ENCODE results near the gene ANO5. TPM values are rescaled to one million over a fixed set of nuclear protein-coding genes. Genes with fewer than 3 reads are reported as not detected.
"Not testable (repeated sequence)": the region's sequence is repeated elsewhere in the genome, so short reads cannot be mapped to it uniquely, and the experiment has no call there.

The ANO5 gene
- total RNA-seq, 1 donor from 2014 or later, result 1.2 TPM

DNA sequence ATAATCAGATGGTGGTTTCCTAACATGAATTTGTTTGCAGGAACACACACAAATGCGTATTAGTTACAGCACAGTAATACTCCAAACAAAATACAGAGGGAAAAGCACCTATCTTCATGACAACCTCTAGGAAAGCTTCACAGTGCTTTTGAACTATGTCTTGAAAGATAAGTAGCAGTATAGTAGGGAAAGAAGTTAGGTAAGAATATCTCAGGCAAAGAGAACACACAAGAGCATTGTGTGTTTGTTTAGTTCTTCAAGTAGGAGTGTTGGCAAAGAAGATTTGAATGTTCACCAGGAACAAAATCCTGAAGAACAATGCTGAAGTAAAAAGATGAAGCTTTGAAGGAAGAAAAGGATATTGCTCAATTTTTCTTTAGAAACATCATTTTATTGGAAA lies 54.1 kb downstream of the ANO5 start:
- intact Hi-C loops (cut with DNase I), result no loop called here
- TF ChIP-seq POLR2AphosphoS5 (IDR thresholded peaks at IDR 0.05; ENCODE audit: insufficient read depth in 1 of 2, low read depth in 1 of 2), result no peak
- no peak overlapping the region for H3K4me3 ChIP-seq
- no peaks in the 10 kb centered on the region for H3K9me3 ChIP-seq
- H3K27ac ChIP-seq, result no peak overlapping the region
- no peaks in the 10 kb centered on the region for H3K36me3 ChIP-seq
- no peaks in the 10 kb centered on the region for H3K4me1 ChIP-seq
- DNase-seq (ENCODE audit: extremely low spot score in 2 of 2), result no peak
- H3K27me3 ChIP-seq, result no peaks in the 10 kb centered on the region

DNA sequence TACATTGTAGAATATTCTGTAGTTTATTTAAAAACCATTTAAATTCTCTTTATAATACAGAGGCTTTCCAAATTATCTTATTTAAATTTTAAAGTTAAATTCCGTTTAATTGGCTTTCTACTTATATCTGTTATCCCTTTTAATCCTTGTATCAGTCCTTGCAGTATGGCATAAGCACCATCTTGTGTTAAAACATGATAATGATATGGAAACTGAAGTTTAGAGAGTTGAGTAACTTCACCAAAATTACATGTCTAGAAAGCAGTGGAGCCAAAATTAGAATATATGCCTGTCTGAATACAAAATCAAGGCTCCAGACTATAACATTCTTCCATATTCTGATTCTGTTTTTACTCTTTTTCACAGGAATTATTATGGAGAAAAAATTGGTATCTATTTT lies 57.0 kb downstream of the ANO5 start:
- Histone ChIP-seq H3K4me3 (no peak overlapping the region), H3K36me3 (no peaks in the 10 kb centered on the region), H3K27me3 (no peaks in the 10 kb centered on the region), H3K4me1 (no peaks in the 10 kb centered on the region), H3K27ac (no peak overlapping the region), H3K9me3 (no peaks in the 10 kb centered on the region)
- intact Hi-C loops (cut with DNase I), result no loop called here
- no peak for DNase-seq (ENCODE audit: extremely low spot score in 2 of 2)
- TF ChIP-seq POLR2AphosphoS5 (IDR thresholded peaks at IDR 0.05; ENCODE audit: insufficient read depth in 1 of 2, low read depth in 1 of 2), result no peak
- TF ChIP-seq, protein P1, sequence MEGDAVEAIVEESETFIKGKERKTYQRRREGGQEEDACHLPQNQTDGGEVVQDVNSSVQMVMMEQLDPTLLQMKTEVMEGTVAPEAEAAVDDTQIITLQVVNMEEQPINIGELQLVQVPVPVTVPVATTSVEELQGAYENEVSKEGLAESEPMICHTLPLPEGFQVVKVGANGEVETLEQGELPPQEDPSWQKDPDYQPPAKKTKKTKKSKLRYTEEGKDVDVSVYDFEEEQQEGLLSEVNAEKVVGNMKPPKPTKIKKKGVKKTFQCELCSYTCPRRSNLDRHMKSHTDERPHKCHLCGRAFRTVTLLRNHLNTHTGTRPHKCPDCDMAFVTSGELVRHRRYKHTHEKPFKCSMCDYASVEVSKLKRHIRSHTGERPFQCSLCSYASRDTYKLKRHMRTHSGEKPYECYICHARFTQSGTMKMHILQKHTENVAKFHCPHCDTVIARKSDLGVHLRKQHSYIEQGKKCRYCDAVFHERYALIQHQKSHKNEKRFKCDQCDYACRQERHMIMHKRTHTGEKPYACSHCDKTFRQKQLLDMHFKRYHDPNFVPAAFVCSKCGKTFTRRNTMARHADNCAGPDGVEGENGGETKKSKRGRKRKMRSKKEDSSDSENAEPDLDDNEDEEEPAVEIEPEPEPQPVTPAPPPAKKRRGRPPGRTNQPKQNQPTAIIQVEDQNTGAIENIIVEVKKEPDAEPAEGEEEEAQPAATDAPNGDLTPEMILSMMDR (IDR thresholded peaks at IDR 0.05), result no peak
- TF ChIP-seq POLR2A (IDR thresholded peaks at IDR 0.05), result no peak

DNA sequence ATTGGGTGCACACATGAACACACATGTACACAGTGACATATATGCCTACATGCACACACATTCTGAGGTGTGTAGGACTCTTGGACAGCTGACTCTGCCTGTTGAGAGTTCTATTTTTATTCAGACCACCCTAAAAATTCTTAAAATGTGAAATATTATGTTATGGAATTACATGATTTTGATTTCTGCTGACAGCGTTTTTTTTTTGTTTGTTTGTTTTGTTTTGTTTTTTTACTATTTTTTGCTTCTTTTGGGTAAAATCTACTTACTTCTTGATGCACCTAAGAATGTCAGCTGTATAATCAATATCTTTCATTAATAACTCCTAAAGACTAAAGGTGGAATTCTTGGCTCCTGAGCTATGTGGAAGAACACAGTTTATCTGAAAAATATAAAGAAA lies 64.0 kb downstream of the ANO5 start:
- no peaks in the 10 kb centered on the region for H3K27me3 ChIP-seq
- no peak overlapping the region for H3K27ac ChIP-seq
- TF ChIP-seq, protein P1 (IDR thresholded peaks at IDR 0.05), result no peak
- TF ChIP-seq POLR2AphosphoS5 (IDR thresholded peaks at IDR 0.05; ENCODE audit: insufficient read depth in 1 of 2, low read depth in 1 of 2), result no peak
- TF ChIP-seq POLR2A (IDR thresholded peaks at IDR 0.05), result no peak
- DNase-seq (ENCODE audit: extremely low spot score in 2 of 2), result no peak
- no peaks in the 10 kb centered on the region for H3K9me3 ChIP-seq
- no peaks in the 10 kb centered on the region for H3K36me3 ChIP-seq
- H3K4me3 ChIP-seq, result no peak overlapping the region
- no peaks in the 10 kb centered on the region for H3K4me1 ChIP-seq
- intact Hi-C loops (cut with DNase I), result no loop called here

DNA sequence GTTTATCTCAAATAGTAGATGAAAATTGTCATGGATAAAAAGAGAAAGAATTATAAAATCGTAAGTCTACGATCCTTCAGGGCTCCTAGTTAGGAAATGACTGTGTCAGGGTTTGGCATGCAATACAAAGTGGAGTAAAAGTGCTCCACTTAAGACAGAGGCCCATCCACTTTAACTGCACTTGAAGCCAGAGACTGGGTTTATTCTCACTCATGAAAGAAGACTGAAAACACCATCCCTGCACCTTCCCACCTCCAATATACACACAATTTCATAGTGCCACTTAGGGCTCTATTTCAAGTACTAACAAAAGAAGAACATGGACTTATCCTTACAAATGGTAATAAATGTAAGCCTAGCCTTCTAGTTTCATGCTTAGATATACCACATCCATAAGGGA lies 70.7 kb downstream of the ANO5 start:
- TF ChIP-seq POLR2AphosphoS5 (IDR thresholded peaks at IDR 0.05; ENCODE audit: insufficient read depth in 1 of 2, low read depth in 1 of 2), result no peak
- Histone ChIP-seq H3K9me3 (no peaks in the 10 kb centered on the region), H3K27me3 (no peaks in the 10 kb centered on the region), H3K36me3 (no peaks in the 10 kb centered on the region), H3K27ac (no peak overlapping the region), H3K4me1 (no peaks in the 10 kb centered on the region), H3K4me3 (no peak overlapping the region)
- DNase-seq (ENCODE audit: extremely low spot score in 2 of 2), result no peak
- intact Hi-C loops (cut with DNase I), result no loop called here

DNA sequence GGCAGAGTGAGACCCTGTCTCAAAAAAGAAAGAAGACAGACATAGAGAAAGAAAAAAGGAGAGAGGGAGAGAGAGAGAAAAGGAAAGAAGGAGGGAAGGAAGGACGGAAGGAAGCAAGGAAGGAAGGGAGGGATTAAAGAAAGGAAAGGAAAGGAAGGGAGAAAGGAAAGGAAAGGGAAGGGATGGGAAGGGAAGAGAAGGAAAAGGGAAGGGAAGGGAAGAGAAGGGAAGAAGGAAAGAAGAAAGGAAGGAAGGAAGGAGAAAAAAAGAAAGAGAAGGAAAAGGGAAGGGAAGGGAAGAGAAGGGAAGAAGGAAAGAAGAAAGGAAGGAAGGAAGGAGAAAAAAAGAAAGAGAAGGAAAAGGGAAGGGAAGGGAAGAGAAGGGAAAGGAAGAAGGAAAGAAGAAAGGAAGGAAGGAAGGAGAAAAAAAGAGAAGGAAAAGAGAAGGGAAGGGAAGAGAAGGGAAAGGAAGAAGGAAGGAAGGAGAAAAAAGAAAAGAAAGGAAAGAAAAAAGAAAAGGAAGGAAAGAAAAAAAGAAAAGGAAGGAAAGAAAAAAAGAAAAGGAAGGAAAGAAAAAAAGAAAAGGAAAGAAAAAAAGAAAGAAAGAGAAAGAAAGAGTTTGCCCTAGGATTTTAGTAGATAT lies 76.2 kb downstream of the ANO5 start:
- intact Hi-C loops (cut with DNase I); H3K9me3 ChIP-seq; DNase-seq (ENCODE audit: extremely low spot score in 2 of 2); H3K27ac ChIP-seq; H3K4me1 ChIP-seq; H3K4me3 ChIP-seq; H3K27me3 ChIP-seq; H3K36me3 ChIP-seq: not testable (repeated sequence)

DNA sequence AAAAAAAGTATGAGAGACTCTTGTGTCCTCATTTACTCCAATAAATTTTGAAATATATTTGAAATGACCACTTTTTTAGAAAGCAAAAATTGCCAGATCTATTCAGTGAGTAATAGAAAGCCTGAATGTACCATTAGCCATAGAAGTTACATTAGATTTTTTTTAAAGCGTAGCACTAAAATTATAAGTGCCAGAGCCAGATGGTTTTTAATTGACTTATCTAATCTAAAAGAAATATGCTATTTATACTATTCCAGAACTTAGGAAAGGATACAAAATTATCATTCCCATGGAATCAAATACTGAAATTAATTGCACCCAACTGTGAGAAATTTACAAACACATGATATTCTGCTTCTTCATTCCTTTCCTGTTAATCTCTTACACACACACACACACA lies 80.9 kb downstream of the ANO5 start:
- no peak for DNase-seq (ENCODE audit: extremely low spot score in 2 of 2)
- Histone ChIP-seq H3K4me1 (no peaks in the 10 kb centered on the region), H3K27ac (no peak overlapping the region), H3K9me3 (no peaks in the 10 kb centered on the region), H3K36me3 (no peaks in the 10 kb centered on the region), H3K4me3 (no peak overlapping the region), H3K27me3 (no peaks in the 10 kb centered on the region)
- intact Hi-C loops (cut with DNase I), result no loop called here
- no peak for TF ChIP-seq POLR2AphosphoS5 (IDR thresholded peaks at IDR 0.05; ENCODE audit: insufficient read depth in 1 of 2, low read depth in 1 of 2)
- TF ChIP-seq, protein P1 (IDR thresholded peaks at IDR 0.05), result no peak

Data from vagina (tissue), 2 donors.